T follicular helper cell (primary cell): ENCODE results near the gene PERP.

Source experiments
- DNase-seq: peaks from one replicate; pipeline ENCODE4 v3.0.0-alpha.2; 2020; ENCODE audit warnings: low read depth

The PERP gene

DNA sequence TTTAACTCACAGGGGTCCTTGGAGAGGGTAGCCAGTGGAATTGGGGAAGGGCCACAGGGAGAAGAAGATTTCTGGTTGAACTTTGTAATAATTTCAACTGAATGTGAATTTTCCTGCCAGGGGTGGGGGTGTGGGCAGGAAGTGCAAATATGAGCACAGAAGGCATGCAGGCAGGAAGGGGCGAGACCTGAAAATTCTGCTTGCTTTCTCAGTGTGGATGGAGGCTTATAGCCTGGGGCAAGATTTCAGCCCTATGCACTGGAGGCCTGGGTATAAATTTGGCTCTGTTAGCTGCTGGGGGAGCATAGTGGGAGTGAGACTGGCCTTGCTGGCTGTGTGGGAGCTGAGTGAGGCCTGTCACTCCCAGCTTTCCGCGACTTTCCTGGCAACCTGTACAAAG is 54.4 kb downstream of the PERP start:
- no peak for DNase-seq

DNA sequence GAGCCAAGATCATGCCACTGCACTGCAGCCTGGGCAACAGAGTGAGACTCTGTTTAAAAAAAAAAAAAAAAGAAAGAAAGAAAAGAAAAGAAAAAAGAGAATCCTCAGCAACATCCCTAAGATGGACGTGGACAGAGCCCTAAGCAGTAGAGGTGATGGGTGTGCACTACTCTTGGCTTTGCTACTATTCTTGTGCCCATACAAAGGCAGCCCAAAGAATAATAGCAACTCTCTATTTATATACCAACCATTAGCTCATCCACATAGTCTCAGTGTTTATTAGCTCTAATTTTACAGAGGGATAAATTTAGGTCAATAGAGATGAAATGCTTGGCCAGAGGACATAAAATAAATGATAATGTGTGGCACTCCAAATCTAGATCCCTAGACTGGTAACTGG is 62.2 kb downstream of the PERP start:
- no peak for DNase-seq

DNA sequence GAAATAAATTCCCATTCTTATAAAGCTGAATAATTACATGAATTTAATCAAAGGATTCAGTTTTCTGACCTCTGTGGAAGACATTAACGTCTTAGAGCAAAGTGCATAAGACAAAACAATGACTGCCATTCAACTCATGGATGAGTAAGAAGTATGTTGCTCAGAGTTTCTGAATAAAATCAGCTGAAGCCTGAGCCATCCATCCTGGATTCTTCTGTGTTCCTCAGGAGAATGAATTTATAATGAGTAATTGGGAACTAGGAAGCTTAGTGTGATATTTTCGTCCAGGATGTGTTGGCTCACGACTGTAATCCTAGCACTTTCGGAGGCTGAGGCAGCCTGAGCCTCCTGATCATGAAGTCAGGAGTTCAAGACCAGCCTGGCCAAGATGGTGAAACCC is 62.8 kb downstream of the PERP start:
- DNase-seq, result no peak
